HG02610 (cell line): ENCODE data around the gene CCDC81.

Source experiments
- ATAC-seq: cut with Tn5 transposase; IDR thresholded peaks from one replicate; pipeline ENCODE4 v1.9.1; 2021; ENCODE audit warnings: mild to moderate bottlenecking, moderate library complexity; ENCODE audit not compliant: unreplicated experiment

CCDC81 gene

GRCh38 chr11:86463120-86463519, 88.4 kb downstream of the CCDC81 start:
- ATAC-seq = no peak

GRCh38 chr11:86463955-86464354, 89.3 kb downstream of the CCDC81 start:
- no peak for ATAC-seq

- ATAC-seq = no peak
These were observed 90.0 kb downstream of the CCDC81 start for GRCh38 chr11:86464509-86465221.

- ATAC-seq = no peak
These were observed 93.5 kb downstream of the CCDC81 start for GRCh38 chr11:86468169-86468568.

- no peak for ATAC-seq
These were observed 95.1 kb downstream of the CCDC81 start for GRCh38 chr11:86469491-86470388.
